OCI-LY7 (cell line): ENCODE measurements around the gene CRTAC1. TPM values are rescaled to one million over a fixed set of nuclear protein-coding genes. Genes with fewer than 3 reads are reported as not detected.

Experiments used
- BruUV-seq: library from RNA; stranded (reverse); fragments of 400-500 nt; replicated peaks from 2 replicates; lab custom pipeline; 2021; lab: Mats Ljungman, UMichigan
- CTCF ChIA-PET: fragments of 300-600 bp; sonication (Branson Sonifier 250); formaldehyde crosslinking; loops from one replicate; lab custom pipeline; 2022; ENCODE audit warnings: antibody characterized with exemption; ENCODE audit not compliant: unreplicated experiment; lab: Charles Lee
- POLR2A ChIA-PET: fragments of 300-600 bp; sonication (Branson Sonifier 250); formaldehyde crosslinking; loops from one replicate; lab custom pipeline; 2022; ENCODE audit warnings: antibody characterized with exemption; lab: Charles Lee
- DNase-seq: peaks from one replicate; pipeline ENCODE4 v3.0.0-alpha.2; 2015; ENCODE audit warnings: low spot score
- H2AFZ ChIP-seq: fragments of 200-600 bp; sonication (generic), shearing (Covaris generic); 2 replicates; pipeline ENCODE4 v1.6.1; 2014; ENCODE audit warnings: mild to moderate bottlenecking, antibody characterized with exemption, low read length, moderate library complexity
- H3K27ac ChIP-seq: fragments of 200-600 bp; sonication (generic); 2 replicates; pipeline ENCODE4 v1.5.1; 2014; ENCODE audit warnings: mixed run types, low read depth, mild to moderate bottlenecking, moderate library complexity, low read length, inconsistent platforms; ENCODE audit not compliant: poor library complexity, severe bottlenecking
- H3K36me3 ChIP-seq: fragments of 200-600 bp; sonication (generic); 2 replicates; pipeline ENCODE4 v1.6.1; 2014; ENCODE audit warnings: mild to moderate bottlenecking, antibody characterized with exemption, low read length, moderate library complexity, mixed read lengths; ENCODE audit not compliant: insufficient read depth
- H3K4me1 ChIP-seq: fragments of 200-600 bp; sonication (generic); 2 replicates; pipeline ENCODE4 v1.5.1; 2014; ENCODE audit warnings: mild to moderate bottlenecking, low read length; ENCODE audit not compliant: insufficient read depth, poor library complexity, severe bottlenecking
- H3K4me2 ChIP-seq: fragments of 200-600 bp; sonication (generic); 2 replicates; pipeline ENCODE4 v1.6.1; 2014; ENCODE audit warnings: mild to moderate bottlenecking, low read length
- H3K4me3 ChIP-seq: fragments of 200-600 bp; sonication (generic); 2 replicates; pipeline ENCODE4 v1.5.1; 2014; ENCODE audit warnings: mild to moderate bottlenecking, low read depth, low read length; ENCODE audit not compliant: poor library complexity, severe bottlenecking
- H3K79me2 ChIP-seq: fragments of 200-600 bp; sonication (generic); 2 replicates; pipeline ENCODE4 v1.6.1; 2016; ENCODE audit warnings: low read depth, mild to moderate bottlenecking, low read length, moderate library complexity, mixed read lengths; ENCODE audit not compliant: insufficient read depth
- H3K9me2 ChIP-seq: fragments of 200-600 bp; sonication (generic); 2 replicates; pipeline ENCODE4 v1.6.1; 2016; ENCODE audit warnings: mild to moderate bottlenecking, low read length, mixed read lengths; ENCODE audit not compliant: insufficient read depth
- H3K9me3 ChIP-seq: fragments of 200-600 bp; sonication (generic); 2 replicates; pipeline ENCODE4 v1.6.1; 2014; ENCODE audit warnings: mild to moderate bottlenecking, mixed run types, low read length, mixed read lengths
- H4K20me1 ChIP-seq: fragments of 200-600 bp; sonication (generic); 2 replicates; pipeline ENCODE4 v1.6.1; 2014; ENCODE audit warnings: mild to moderate bottlenecking, antibody characterized with exemption, low read length, moderate library complexity, mixed read lengths; ENCODE audit not compliant: insufficient read depth
- CTCF ChIP-seq: fragments of 200-600 bp; sonication (generic); conservative IDR thresholded peaks from 2 replicates; pipeline ENCODE4 v1.5.1; 2014; ENCODE audit warnings: mild to moderate bottlenecking, antibody characterized with exemption, low read length, moderate library complexity, mixed read lengths
- EZH2phosphoT487 ChIP-seq: fragments of 200-600 bp; sonication (generic); IDR thresholded peaks from 2 replicates; pipeline ENCODE4 v1.6.1; 2018; ENCODE audit warnings: low read depth, borderline replicate concordance, mild to moderate bottlenecking, mixed run types, antibody characterized with exemption, low read length, moderate library complexity, mixed read lengths
- intact Hi-C: fragments of 100-400 bp; cut with micrococcal nuclease; formaldehyde crosslinking; loops from one replicate; pipeline ENCODE4 v1.10.0; 2022; ENCODE audit not compliant: unreplicated experiment
- total RNA-seq, 2 experiments: library from RNA; depleted of rRNA in 1 of 2; stranded (reverse); fragments of >200 nt in 1 of 2; shearing (Covaris generic) in 1 of 2; gene quantifications; 2 replicates each; pipeline ENCODE4 v1.2.3, GENCODE V29; 2014 to 2022

CRTAC1 gene
- total RNA-seq, 2 experiments from 2014 or later = not detected

GRCh38 chr10:97821308-97822038 is 208.9 kb downstream of the CRTAC1 start:
- no peak overlapping the region for H3K4me2 ChIP-seq
- no peaks in the 10 kb centered on the region for H3K9me2 ChIP-seq
- ChIA-PET POLR2A (no interaction called here), CTCF (interaction anchor here (0.5 kb wide), 1 partner anchor 15 kb away, joined by 3 read pairs; no protein-coding TSS in a partner anchor)
- no peaks in the 10 kb centered on the region for H3K4me1 ChIP-seq
- no peaks in the 10 kb centered on the region for H3K36me3 ChIP-seq
- H3K79me2 ChIP-seq = no peaks in the 10 kb centered on the region
- TF ChIP-seq CTCF (no peak), EZH2phosphoT487 (no peak)
- H3K27ac ChIP-seq = no peak overlapping the region
- no peak overlapping the region for H3K4me3 ChIP-seq
- H2AFZ ChIP-seq = no peak overlapping the region
- intact Hi-C loops = no loop called here
- DNase-seq = no peak
- no peaks in the 10 kb centered on the region for H4K20me1 ChIP-seq
- BruUV-seq = no TSS peak
- H3K9me3 ChIP-seq = no peaks in the 10 kb centered on the region

- Histone ChIP-seq H3K36me3 (no peaks in the 10 kb centered on the region), H3K4me2 (no peak overlapping the region), H4K20me1 (no peaks in the 10 kb centered on the region), H3K4me1 (no peaks in the 10 kb centered on the region), H2AFZ (no peak overlapping the region), H3K4me3 (no peak overlapping the region), H3K9me2 (no peaks in the 10 kb centered on the region), H3K27ac (no peak overlapping the region), H3K9me3 (no peaks in the 10 kb centered on the region), H3K79me2 (no peaks in the 10 kb centered on the region)
- ChIA-PET POLR2A (no interaction called here), CTCF (no interaction called here)
- DNase-seq = no peak
- TF ChIP-seq CTCF = no peak
- TF ChIP-seq EZH2phosphoT487 = no peak
- BruUV-seq = no TSS peak
- intact Hi-C loops = no loop called here
These were observed 210.2 kb downstream of the CRTAC1 start for GRCh38 chr10:97820096-97820704.

DNA sequence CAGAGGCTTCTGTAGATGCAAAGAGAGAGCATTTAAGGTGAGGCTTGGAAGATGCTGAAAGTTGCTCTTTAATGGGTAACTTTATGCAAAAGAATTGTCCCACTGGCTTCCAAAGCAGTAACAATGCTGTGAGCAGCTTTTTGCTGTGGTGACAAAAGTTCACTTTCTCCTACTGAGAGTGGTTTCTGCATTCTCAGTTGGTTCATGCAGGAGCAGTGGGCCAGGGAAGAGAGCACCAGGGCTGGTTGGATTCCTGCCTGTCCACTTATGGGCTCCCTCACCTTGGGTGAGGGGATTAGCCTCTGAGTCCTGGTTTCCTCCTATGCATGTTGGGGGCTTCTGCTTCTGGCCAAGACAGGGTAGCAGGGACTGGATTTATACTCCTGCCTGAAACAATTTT is 211.8 kb downstream of the CRTAC1 start:
- DNase-seq = no peak
- no peak overlapping the region for H3K4me3 ChIP-seq
- BruUV-seq = no TSS peak
- TF ChIP-seq EZH2phosphoT487 (no peak), CTCF (no peak)
- intact Hi-C loops = no loop called here
- H3K9me2 ChIP-seq = no peaks in the 10 kb centered on the region
- H3K36me3 ChIP-seq = no peaks in the 10 kb centered on the region
- no peaks in the 10 kb centered on the region for H3K79me2 ChIP-seq
- H2AFZ ChIP-seq = no peak overlapping the region
- no peaks in the 10 kb centered on the region for H3K9me3 ChIP-seq
- ChIA-PET POLR2A (no interaction called here), CTCF (no interaction called here)
- no peaks in the 10 kb centered on the region for H4K20me1 ChIP-seq
- H3K4me1 ChIP-seq = no peaks in the 10 kb centered on the region
- no peak overlapping the region for H3K4me2 ChIP-seq
- H3K27ac ChIP-seq = no peak overlapping the region
